Hepatocyte (in vitro differentiated cells): ENCODE results near the gene RBM15. TPM values are rescaled to one million over a fixed set of nuclear protein-coding genes. Genes with fewer than 3 reads are reported as not detected.

ENCODE experiments used
- DNase-seq: peaks from one replicate; pipeline ENCODE4 v3.0.0-alpha.2; 2016; ENCODE audit warnings: low spot score
- H2AFZ ChIP-seq: fragments of 200-600 bp; sonication (generic); 2 replicates; pipeline ENCODE4 v1.6.0; 2016; ENCODE audit warnings: antibody characterized with exemption, mild to moderate bottlenecking
- H3K27ac ChIP-seq: fragments of 200-600 bp; sonication (generic); 2 replicates; pipeline ENCODE4 v1.5.1; 2016; ENCODE audit warnings: mild to moderate bottlenecking
- H3K27me3 ChIP-seq: fragments of 200-600 bp; sonication (generic); 2 replicates; pipeline ENCODE4 v1.6.1; 2016
- H3K36me3 ChIP-seq: fragments of 200-600 bp; sonication (generic); replicated peaks from 2 replicates; pipeline ENCODE4 v1.5.1; 2016; ENCODE audit warnings: low read depth; ENCODE audit not compliant: insufficient read depth
- H3K4me1 ChIP-seq: fragments of 200-600 bp; sonication (generic); 2 replicates; pipeline ENCODE4 v1.5.1; 2016; ENCODE audit warnings: mild to moderate bottlenecking, moderate library complexity; ENCODE audit not compliant: insufficient read depth
- H3K4me2 ChIP-seq: fragments of 200-600 bp; sonication (generic); 2 replicates; pipeline ENCODE4 v1.6.0; 2016
- H3K4me3 ChIP-seq: fragments of 200-600 bp; sonication (generic); 2 replicates; pipeline ENCODE4 v1.5.1; 2016; ENCODE audit warnings: mild to moderate bottlenecking
- H3K79me2 ChIP-seq: fragments of 200-600 bp; sonication (generic); 2 replicates; pipeline ENCODE4 v1.6.0; 2017; ENCODE audit warnings: mild to moderate bottlenecking
- H3K9me2 ChIP-seq: fragments of 200-600 bp; sonication (generic); replicated peaks from 2 replicates; pipeline ENCODE4 v1.6.0; 2017; ENCODE audit warnings: mild to moderate bottlenecking; ENCODE audit not compliant: insufficient read depth
- H3K9me3 ChIP-seq: fragments of 200-600 bp; sonication (generic); 2 replicates; pipeline ENCODE4 v1.5.1; 2016; ENCODE audit warnings: low read depth, mild to moderate bottlenecking
- H4K20me1 ChIP-seq: fragments of 200-600 bp; sonication (generic); 2 replicates; pipeline ENCODE4 v1.6.0; 2016; ENCODE audit warnings: mild to moderate bottlenecking; ENCODE audit not compliant: insufficient read depth, poor library complexity, severe bottlenecking
- EZH2 ChIP-seq: fragments of 200-600 bp; sonication (generic); IDR thresholded peaks from 2 replicates; pipeline ENCODE4 v1.6.1; 2016; ENCODE audit warnings: antibody characterized with exemption, mild to moderate bottlenecking, borderline replicate concordance
- EZH2phosphoT487 ChIP-seq: fragments of 200-600 bp; sonication (generic); IDR thresholded peaks from one replicate; pipeline ENCODE4 v1.6.1; 2018; ENCODE audit warnings: antibody characterized with exemption, mild to moderate bottlenecking, low read depth, moderate library complexity; ENCODE audit not compliant: unreplicated experiment, severe bottlenecking
- WGBS: methylation state at CpG from one replicate; pipeline ENCODE4 v1.1.6; 2016; ENCODE audit warnings: low lambda C conversion rate; ENCODE audit errors: missing lambda C conversion rate; 5-methylcytosine and 5-hydroxymethylcytosine counted together
- polyA plus RNA-seq: library from polyadenylated mRNA; unstranded; fragments of >200 nt; fragmentation: Nextera tagmentation; extraction: Ambion mirVana; gene quantifications from 2 replicates; pipeline ENCODE4 v1.2.1, GENCODE V29; 2016
- total RNA-seq: library from RNA; depleted of rRNA; stranded (reverse); fragments of >200 nt; gene quantifications from 2 replicates; pipeline ENCODE4 v1.2.3, GENCODE V29; 2014
- TF ChIP-seq, protein P1 (sequence below): fragments of 200-600 bp; sonication (generic); IDR thresholded peaks from 2 replicates; pipeline ENCODE4 v1.5.1; 2016; ENCODE audit warnings: antibody characterized with exemption, mild to moderate bottlenecking; ENCODE audit not compliant: poor library complexity

The RBM15 gene
- total and polyA plus RNA-seq, 2 experiments from 2014 or later, result 7.9 to 31.3 TPM

DNA sequence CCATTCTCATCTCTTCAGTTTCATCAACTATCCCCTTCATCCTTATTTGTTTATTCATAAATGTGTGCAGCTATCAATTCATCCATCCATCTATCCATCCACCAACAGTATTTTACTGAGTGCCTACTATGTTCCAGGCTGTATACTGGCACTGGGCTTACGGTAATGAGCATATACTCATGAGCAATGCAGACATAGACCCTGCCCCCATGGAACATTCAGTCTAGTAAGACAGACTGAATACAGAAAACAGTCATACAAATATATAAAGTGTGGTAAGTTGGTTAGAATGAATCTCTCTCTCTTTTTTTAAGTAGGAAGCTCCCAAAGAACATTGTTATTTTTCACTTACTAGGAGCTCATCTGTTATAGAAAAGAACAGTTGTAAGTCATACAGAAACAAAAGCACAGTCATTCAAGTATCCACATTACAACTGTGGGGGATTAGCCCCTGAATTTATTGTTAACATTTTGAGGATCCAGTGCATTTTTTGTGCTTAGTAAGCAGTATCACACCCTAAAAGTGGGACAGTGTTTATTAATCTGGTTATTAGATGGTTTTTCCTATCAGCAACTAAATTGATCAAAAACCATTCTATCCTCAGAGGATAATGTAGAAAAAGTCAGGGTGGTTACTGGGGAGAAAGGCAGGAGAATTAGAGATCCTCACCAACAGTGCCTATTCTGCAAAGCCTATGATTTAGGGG, 48.0 kb downstream of the RBM15 start:
- H3K4me3 ChIP-seq, result no peak overlapping the region
- no peak for TF ChIP-seq EZH2
- TF ChIP-seq EZH2phosphoT487, result no peak
- no peaks in the 10 kb centered on the region for H3K9me2 ChIP-seq
- DNase-seq, result no peak
- H3K27me3 ChIP-seq, result no peaks in the 10 kb centered on the region
- no peaks in the 10 kb centered on the region for H3K36me3 ChIP-seq
- peaks cover 26% of the 10 kb centered on the region for H3K4me1 ChIP-seq
- no peak overlapping the region for H3K4me2 ChIP-seq
- H3K79me2 ChIP-seq, result no peaks in the 10 kb centered on the region
- no peaks in the 10 kb centered on the region for H4K20me1 ChIP-seq
- H3K27ac ChIP-seq, result no peak overlapping the region
- no peak overlapping the region for H2AFZ ChIP-seq
- 100% methylated on average over 1 of the region's 1 CpG for WGBS
- no peaks in the 10 kb centered on the region for H3K9me3 ChIP-seq

DNA sequence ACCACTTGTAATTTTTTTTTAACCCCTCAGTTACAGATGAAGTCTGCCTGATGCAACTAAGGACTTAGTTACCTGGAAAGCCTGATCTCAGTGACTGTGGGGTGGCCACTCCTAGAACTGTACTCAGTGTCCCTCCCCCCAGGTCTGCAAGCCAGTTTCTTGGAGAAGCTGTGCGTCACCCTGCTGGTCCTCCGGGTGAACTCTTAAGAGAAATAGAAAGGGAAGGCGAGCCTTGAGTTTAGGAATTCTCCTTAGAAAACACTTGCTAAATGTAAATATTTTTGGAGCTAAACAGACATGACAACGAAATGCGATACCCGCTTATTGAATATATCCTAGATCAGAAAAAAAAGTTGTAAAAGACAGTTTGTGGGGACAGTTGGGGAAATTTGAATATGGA, 50.9 kb downstream of the RBM15 start:
- H2AFZ ChIP-seq, result no peak overlapping the region
- H3K36me3 ChIP-seq, result no peaks in the 10 kb centered on the region
- no peaks in the 10 kb centered on the region for H3K79me2 ChIP-seq
- peak overlapping the region; percentile 78 for H3K27ac ChIP-seq
- DNase-seq, result peak; percentile 62
- no peaks in the 10 kb centered on the region for H4K20me1 ChIP-seq
- no peaks in the 10 kb centered on the region for H3K9me2 ChIP-seq
- H3K4me3 ChIP-seq, result no peak overlapping the region
- WGBS, result 64% methylated on average over 6 of the region's 6 CpGs
- no peak for TF ChIP-seq EZH2phosphoT487
- TF ChIP-seq, protein P1, sequence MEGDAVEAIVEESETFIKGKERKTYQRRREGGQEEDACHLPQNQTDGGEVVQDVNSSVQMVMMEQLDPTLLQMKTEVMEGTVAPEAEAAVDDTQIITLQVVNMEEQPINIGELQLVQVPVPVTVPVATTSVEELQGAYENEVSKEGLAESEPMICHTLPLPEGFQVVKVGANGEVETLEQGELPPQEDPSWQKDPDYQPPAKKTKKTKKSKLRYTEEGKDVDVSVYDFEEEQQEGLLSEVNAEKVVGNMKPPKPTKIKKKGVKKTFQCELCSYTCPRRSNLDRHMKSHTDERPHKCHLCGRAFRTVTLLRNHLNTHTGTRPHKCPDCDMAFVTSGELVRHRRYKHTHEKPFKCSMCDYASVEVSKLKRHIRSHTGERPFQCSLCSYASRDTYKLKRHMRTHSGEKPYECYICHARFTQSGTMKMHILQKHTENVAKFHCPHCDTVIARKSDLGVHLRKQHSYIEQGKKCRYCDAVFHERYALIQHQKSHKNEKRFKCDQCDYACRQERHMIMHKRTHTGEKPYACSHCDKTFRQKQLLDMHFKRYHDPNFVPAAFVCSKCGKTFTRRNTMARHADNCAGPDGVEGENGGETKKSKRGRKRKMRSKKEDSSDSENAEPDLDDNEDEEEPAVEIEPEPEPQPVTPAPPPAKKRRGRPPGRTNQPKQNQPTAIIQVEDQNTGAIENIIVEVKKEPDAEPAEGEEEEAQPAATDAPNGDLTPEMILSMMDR, result no peak
- peak overlapping the region; percentile 63 for H3K4me2 ChIP-seq
- H3K9me3 ChIP-seq, result no peaks in the 10 kb centered on the region
- no peaks in the 10 kb centered on the region for H3K27me3 ChIP-seq
- peaks cover 49% of the 10 kb centered on the region for H3K4me1 ChIP-seq

DNA sequence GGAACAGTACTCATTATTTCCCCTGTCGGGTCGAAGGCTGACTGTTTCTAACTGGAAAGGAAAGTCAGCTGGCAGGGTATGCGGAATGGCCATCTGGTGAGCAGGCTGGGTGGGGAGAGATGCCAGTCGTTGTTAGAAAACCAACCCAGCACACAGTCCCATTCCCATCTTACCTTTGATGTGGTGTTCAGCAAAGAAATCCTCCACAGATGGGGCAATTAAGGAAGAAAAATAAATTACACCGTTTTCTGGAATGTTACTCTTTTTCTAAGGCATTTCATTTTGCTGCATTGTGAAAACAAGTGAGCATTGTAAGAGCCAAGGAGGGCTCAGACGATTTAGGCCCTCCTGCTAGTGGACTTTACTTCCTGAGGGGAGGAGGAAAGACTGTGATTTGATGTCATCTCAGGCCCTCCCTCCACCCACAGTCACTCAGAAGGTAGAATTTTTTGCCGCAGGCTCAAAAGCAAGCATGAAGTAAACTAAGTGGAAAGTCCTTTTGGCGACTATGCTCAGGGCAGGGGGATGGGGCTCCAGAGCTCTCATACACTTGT, 51.6 kb downstream of the RBM15 start, which contains the start of gene SLC16A4:
Gene SLC16A4 (minus strand): TSS at position 335 of the 554 bp plus-strand sequence. CDS start 1,703 bp downstream, outside the sequence.
- TF ChIP-seq EZH2phosphoT487 (no peak), EZH2 (no peak)
- TF ChIP-seq, protein P1, result no peak
- Histone ChIP-seq H3K27me3 (no peaks in the 10 kb centered on the region), H3K4me3 (no peak within 1 kb of the TSS), H3K9me2 (no peaks in the 10 kb centered on the region), H2AFZ (no peak within 1 kb of the TSS), H3K79me2 (no peaks in the 10 kb centered on the region), H4K20me1 (no peaks in the 10 kb centered on the region), H3K27ac (peak within 1 kb of the TSS; percentile 78), H3K36me3 (no peaks in the 10 kb centered on the region), H3K4me1 (peaks cover 49% of the 10 kb centered on the region), H3K4me2 (peak within 1 kb of the TSS; percentile 63), H3K9me3 (no peaks in the 10 kb centered on the region)
- peak; percentile 51 for DNase-seq
- WGBS, result 32% methylated on average over 8 of the region's 8 CpGs

DNA sequence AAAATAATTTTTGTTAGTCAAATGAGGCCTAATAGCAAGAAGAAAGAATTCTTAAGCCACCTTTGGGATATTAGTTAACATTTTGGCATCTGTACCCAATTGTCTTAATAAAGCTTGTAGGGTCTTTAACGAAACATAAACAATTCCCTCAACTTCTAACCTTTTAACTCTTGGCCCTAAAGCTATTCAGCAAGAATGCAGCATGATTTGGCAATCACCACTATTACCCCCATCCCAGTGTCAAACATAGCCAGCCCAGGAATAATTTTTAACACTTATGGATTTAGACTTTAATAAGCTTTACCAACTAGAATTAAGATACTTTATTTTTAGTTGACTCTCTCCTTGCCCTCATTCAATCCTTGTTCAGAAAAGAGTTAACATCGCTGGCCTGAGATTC, 54.1 kb downstream of the RBM15 start:
- Histone ChIP-seq H3K9me3 (no peaks in the 10 kb centered on the region), H3K4me1 (peaks cover 49% of the 10 kb centered on the region), H3K36me3 (no peaks in the 10 kb centered on the region), H3K27me3 (no peaks in the 10 kb centered on the region), H3K4me2 (peak overlapping the region; percentile 32), H3K4me3 (no peak overlapping the region), H3K79me2 (no peaks in the 10 kb centered on the region), H2AFZ (no peak overlapping the region), H3K9me2 (no peaks in the 10 kb centered on the region), H4K20me1 (no peaks in the 10 kb centered on the region), H3K27ac (peak overlapping the region; percentile 78)
- TF ChIP-seq, protein P1, result no peak
- TF ChIP-seq EZH2phosphoT487, result no peak
- TF ChIP-seq EZH2, result no peak
- 64% methylated on average over 2 of the region's 2 CpGs for WGBS
- no peak for DNase-seq
